HepG2 (cell line): ENCODE results near the gene NAA25. TPM values are rescaled to one million over a fixed set of nuclear protein-coding genes. Genes with fewer than 3 reads are reported as not detected.

ENCODE experiments used
- ATF7-NPFF ChIP-seq: sonication (generic); formaldehyde crosslinking; IDR thresholded peaks from 2 replicates; pipeline ENCODE4 v1.8.1; 2023; ENCODE audit warnings: mild to moderate bottlenecking, low read depth, missing genetic modification reagents, moderate library complexity
- CHCHD3 ChIP-seq: sonication (generic); formaldehyde crosslinking; IDR thresholded peaks from 2 replicates; pipeline ENCODE4 v1.8.0; 2022; ENCODE audit warnings: mild to moderate bottlenecking, missing genetic modification reagents, moderate library complexity
- DR1 ChIP-seq: sonication (generic); formaldehyde crosslinking; IDR thresholded peaks from 2 replicates; pipeline ENCODE4 v1.8.0; 2021; ENCODE audit warnings: mild to moderate bottlenecking, missing genetic modification reagents, inconsistent platforms
- IRX3 ChIP-seq: sonication (generic); formaldehyde crosslinking; IDR thresholded peaks from 2 replicates; pipeline ENCODE4 v1.8.1; 2023; ENCODE audit warnings: mild to moderate bottlenecking, low read depth, missing genetic modification reagents, borderline replicate concordance
- MXD3 ChIP-seq: IDR thresholded peaks from 2 replicates; pipeline ENCODE4 v1.6.1; 2016; ENCODE audit warnings: mild to moderate bottlenecking, missing biosample characterization, missing genetic modification reagents
- NFE2L1 ChIP-seq: sonication (generic); formaldehyde crosslinking; IDR thresholded peaks from 2 replicates; pipeline ENCODE4 v1.4.0; 2020; ENCODE audit warnings: missing genetic modification reagents, mild to moderate bottlenecking, borderline replicate concordance
- NFKB2 ChIP-seq: sonication (generic); formaldehyde crosslinking; IDR thresholded peaks from 2 replicates; pipeline ENCODE4 v1.4.0; 2020; ENCODE audit warnings: missing genetic modification reagents, borderline replicate concordance
- RARG ChIP-seq: sonication (generic); formaldehyde crosslinking; IDR thresholded peaks from 2 replicates; pipeline ENCODE4 v1.4.0; 2020; ENCODE audit warnings: low read depth, mild to moderate bottlenecking, missing genetic modification reagents
- SYNCRIP ChIP-seq: fragments of 200-400 bp; formaldehyde crosslinking; IDR thresholded peaks from 2 replicates; pipeline ENCODE4 v1.6.1; 2018; ENCODE audit warnings: mild to moderate bottlenecking, low read depth, low read length; ENCODE audit not compliant: insufficient read depth
- THAP8 ChIP-seq: sonication (generic); formaldehyde crosslinking; IDR thresholded peaks from 2 replicates; pipeline ENCODE4 v1.5.1; 2020; ENCODE audit warnings: missing genetic modification reagents, mild to moderate bottlenecking, borderline replicate concordance
- ZNF160 ChIP-seq: sonication (generic); formaldehyde crosslinking; IDR thresholded peaks from 2 replicates; pipeline ENCODE4 v1.8.0; 2022; ENCODE audit warnings: mild to moderate bottlenecking, inconsistent platforms, missing genetic modification reagents
- ZNF263 ChIP-seq: sonication (generic); formaldehyde crosslinking; IDR thresholded peaks from 2 replicates; pipeline ENCODE4 v1.4.0; 2020; ENCODE audit warnings: missing genetic modification reagents
- ZNF274 ChIP-seq: sonication (generic); formaldehyde crosslinking; IDR thresholded peaks from 2 replicates; pipeline ENCODE4 v1.5.1; 2020; ENCODE audit warnings: mild to moderate bottlenecking, missing genetic modification reagents
- ZNF451 ChIP-seq: sonication (generic); formaldehyde crosslinking; IDR thresholded peaks from 2 replicates; pipeline ENCODE4 v1.5.0; 2020; ENCODE audit warnings: mild to moderate bottlenecking, missing genetic modification reagents
- ZNF713 ChIP-seq: sonication (generic); formaldehyde crosslinking; IDR thresholded peaks from 2 replicates; pipeline ENCODE4 v1.4.0; 2020; ENCODE audit warnings: mild to moderate bottlenecking, missing genetic modification reagents
- polyA plus RNA-seq, 8 experiments: library from polyadenylated mRNA; depleted of rRNA in 3 of 8; stranded (reverse) in 7 of 8; unstranded in 1 of 8; fragments of >200 nt; fragmentation: Illumina TruSeq in 4 of 8; extraction: Trizol in 4 of 8; gene quantifications; 2 replicates each; pipeline versions ENCODE4 v1.2.1 to v1.2.3, GENCODE V29; 2011 to 2016; ENCODE audit warnings: low read depth in 4 of 8, missing spikeins in 1 of 8, mixed read lengths in 1 of 8; ENCODE audit not compliant: insufficient read depth in 1 of 8
- total RNA-seq, 5 experiments: library from RNA; depleted of rRNA; stranded (reverse); fragments of >200 nt; fragmentation: Illumina TruSeq; extraction: Trizol; gene quantifications; 2 replicates each; pipeline ENCODE4 v1.2.3, GENCODE V29; 2016; ENCODE audit warnings: low read depth in 1 of 5
- TF ChIP-seq, protein P1 (sequence below): sonication (generic); formaldehyde crosslinking; IDR thresholded peaks from 2 replicates; pipeline ENCODE4 v1.4.0; 2020; ENCODE audit warnings: missing genetic modification reagents, borderline replicate concordance
- TF ChIP-seq, protein P2 (sequence below): sonication (generic); formaldehyde crosslinking; IDR thresholded peaks from 2 replicates; pipeline ENCODE4 v1.4.0; 2020; ENCODE audit warnings: missing genetic modification reagents
- TF ChIP-seq, protein P3 (sequence below): IDR thresholded peaks from 2 replicates; pipeline ENCODE4 v1.6.1; 2016; ENCODE audit warnings: control low read depth

The NAA25 gene
- total and polyA plus RNA-seq, 2 of the 13 experiments (the other 11 are each of a cell fraction or from before 2014, with no cell fraction given) = 11.4 to 32.0 TPM

GRCh38 chr12:112125250-112125999 lies 16.8 kb upstream of the NAA25 start, which contains the start of gene TRAFD1 (continued):
- TF ChIP-seq, protein P1, sequence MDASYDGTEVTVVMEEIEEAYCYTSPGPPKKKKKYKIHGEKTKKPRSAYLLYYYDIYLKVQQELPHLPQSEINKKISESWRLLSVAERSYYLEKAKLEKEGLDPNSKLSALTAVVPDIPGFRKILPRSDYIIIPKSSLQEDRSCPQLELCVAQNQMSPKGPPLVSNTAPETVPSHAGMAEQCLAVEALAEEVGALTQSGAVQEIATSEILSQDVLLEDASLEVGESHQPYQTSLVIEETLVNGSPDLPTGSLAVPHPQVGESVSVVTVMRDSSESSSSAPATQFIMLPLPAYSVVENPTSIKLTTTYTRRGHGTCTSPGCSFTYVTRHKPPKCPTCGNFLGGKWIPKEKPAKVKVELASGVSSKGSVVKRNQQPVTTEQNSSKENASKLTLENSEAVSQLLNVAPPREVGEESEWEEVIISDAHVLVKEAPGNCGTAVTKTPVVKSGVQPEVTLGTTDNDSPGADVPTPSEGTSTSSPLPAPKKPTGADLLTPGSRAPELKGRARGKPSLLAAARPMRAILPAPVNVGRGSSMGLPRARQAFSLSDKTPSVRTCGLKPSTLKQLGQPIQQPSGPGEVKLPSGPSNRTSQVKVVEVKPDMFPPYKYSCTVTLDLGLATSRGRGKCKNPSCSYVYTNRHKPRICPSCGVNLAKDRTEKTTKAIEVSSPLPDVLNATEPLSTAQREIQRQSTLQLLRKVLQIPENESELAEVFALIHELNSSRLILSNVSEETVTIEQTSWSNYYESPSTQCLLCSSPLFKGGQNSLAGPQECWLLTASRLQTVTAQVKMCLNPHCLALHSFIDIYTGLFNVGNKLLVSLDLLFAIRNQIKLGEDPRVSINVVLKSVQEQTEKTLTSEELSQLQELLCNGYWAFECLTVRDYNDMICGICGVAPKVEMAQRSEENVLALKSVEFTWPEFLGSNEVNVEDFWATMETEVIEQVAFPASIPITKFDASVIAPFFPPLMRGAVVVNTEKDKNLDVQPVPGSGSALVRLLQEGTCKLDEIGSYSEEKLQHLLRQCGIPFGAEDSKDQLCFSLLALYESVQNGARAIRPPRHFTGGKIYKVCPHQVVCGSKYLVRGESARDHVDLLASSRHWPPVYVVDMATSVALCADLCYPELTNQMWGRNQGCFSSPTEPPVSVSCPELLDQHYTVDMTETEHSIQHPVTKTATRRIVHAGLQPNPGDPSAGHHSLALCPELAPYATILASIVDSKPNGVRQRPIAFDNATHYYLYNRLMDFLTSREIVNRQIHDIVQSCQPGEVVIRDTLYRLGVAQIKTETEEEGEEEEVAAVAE = peak; percentile 65; the same call in 1 of the 2 replicates
- no peak for TF ChIP-seq RARG
- peak; percentile 67; the same call in 1 of the 2 replicates for TF ChIP-seq NFKB2 (CRISPR knock-in tag)
- peak; percentile 65; the same call in 1 of the 2 replicates for TF ChIP-seq NFE2L1 (CRISPR knock-in tag)
- TF ChIP-seq ZNF263 = 0 out of 2 replicates have a peak, but pooled peaks have one; percentile 35
- peak; percentile 55; the same call in 1 of the 2 replicates for TF ChIP-seq ZNF451
- 0 out of 2 replicates have a peak, but pooled peaks have one; percentile 23 for TF ChIP-seq THAP8 (CRISPR knock-in tag)
- TF ChIP-seq, protein P2, sequence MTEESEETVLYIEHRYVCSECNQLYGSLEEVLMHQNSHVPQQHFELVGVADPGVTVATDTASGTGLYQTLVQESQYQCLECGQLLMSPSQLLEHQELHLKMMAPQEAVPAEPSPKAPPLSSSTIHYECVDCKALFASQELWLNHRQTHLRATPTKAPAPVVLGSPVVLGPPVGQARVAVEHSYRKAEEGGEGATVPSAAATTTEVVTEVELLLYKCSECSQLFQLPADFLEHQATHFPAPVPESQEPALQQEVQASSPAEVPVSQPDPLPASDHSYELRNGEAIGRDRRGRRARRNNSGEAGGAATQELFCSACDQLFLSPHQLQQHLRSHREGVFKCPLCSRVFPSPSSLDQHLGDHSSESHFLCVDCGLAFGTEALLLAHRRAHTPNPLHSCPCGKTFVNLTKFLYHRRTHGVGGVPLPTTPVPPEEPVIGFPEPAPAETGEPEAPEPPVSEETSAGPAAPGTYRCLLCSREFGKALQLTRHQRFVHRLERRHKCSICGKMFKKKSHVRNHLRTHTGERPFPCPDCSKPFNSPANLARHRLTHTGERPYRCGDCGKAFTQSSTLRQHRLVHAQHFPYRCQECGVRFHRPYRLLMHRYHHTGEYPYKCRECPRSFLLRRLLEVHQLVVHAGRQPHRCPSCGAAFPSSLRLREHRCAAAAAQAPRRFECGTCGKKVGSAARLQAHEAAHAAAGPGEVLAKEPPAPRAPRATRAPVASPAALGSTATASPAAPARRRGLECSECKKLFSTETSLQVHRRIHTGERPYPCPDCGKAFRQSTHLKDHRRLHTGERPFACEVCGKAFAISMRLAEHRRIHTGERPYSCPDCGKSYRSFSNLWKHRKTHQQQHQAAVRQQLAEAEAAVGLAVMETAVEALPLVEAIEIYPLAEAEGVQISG (CRISPR knock-in tag) = peak; percentile 77
- no peak for TF ChIP-seq SYNCRIP
- 0 out of 2 replicates have a peak, but pooled peaks have one; percentile 50 for TF ChIP-seq DR1
- TF ChIP-seq ZNF713 (CRISPR knock-in tag) = peak; percentile 78; the same call in 1 of the 2 replicates
- TF ChIP-seq ATF7-NPFF (CRISPR knock-in tag) = peak; percentile 24; the same call in 1 of the 2 replicates
- TF ChIP-seq, protein P3, sequence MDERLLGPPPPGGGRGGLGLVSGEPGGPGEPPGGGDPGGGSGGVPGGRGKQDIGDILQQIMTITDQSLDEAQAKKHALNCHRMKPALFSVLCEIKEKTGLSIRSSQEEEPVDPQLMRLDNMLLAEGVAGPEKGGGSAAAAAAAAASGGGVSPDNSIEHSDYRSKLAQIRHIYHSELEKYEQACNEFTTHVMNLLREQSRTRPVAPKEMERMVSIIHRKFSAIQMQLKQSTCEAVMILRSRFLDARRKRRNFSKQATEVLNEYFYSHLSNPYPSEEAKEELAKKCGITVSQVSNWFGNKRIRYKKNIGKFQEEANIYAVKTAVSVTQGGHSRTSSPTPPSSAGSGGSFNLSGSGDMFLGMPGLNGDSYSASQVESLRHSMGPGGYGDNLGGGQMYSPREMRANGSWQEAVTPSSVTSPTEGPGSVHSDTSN = peak; percentile 96
- peak; percentile 77; the same call in 1 of the 2 replicates for TF ChIP-seq ZNF160 (CRISPR knock-in tag)
- TF ChIP-seq ZNF274 (CRISPR knock-in tag) = peak; percentile 83; the same call in 1 of the 2 replicates
- peak; percentile 72; the same call in 1 of the 2 replicates for TF ChIP-seq MXD3 (CRISPR knock-in tag)
- TF ChIP-seq IRX3 (CRISPR knock-in tag) = 0 out of 2 replicates have a peak, but pooled peaks have one; percentile 45
- no peak for TF ChIP-seq CHCHD3 (CRISPR knock-in tag)
